Dermis blood vessel endothelial cell (primary cell): ENCODE data around the gene DMWD. TPM values are rescaled to one million over a fixed set of nuclear protein-coding genes. Genes with fewer than 3 reads are reported as not detected.

Source experiments
- DNase-seq: peaks from one replicate; pipeline ENCODE4 v3.0.0; 2010
- total RNA-seq: library from RNA; depleted of rRNA; stranded (reverse); fragments of >200 nt; gene quantifications from 2 replicates; pipeline ENCODE4 v1.2.3, GENCODE V29; 2014

Gene DMWD
- total RNA-seq, 1 donor from 2014 or later: 28.8 TPM

DNA sequence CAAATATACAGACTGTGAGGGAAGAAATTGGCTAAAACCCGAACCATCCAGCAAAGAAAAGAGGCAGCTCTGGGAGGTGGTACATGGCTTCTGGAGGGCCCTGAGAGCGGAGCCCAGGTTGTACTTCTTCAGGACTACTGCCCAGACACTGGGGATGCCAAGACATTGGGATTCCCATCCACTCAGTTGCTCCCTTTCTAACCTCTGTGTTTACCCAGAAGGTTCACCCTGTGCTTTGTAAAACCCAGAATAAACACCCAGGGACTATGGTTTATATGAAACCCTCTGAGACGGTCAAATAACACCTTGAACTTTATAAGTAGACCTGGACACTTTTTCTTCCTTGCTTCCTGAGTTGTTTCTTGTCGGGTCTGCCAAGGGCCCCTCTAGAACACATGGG, 49.7 kb downstream of the DMWD start:
- no peak for DNase-seq

DNA sequence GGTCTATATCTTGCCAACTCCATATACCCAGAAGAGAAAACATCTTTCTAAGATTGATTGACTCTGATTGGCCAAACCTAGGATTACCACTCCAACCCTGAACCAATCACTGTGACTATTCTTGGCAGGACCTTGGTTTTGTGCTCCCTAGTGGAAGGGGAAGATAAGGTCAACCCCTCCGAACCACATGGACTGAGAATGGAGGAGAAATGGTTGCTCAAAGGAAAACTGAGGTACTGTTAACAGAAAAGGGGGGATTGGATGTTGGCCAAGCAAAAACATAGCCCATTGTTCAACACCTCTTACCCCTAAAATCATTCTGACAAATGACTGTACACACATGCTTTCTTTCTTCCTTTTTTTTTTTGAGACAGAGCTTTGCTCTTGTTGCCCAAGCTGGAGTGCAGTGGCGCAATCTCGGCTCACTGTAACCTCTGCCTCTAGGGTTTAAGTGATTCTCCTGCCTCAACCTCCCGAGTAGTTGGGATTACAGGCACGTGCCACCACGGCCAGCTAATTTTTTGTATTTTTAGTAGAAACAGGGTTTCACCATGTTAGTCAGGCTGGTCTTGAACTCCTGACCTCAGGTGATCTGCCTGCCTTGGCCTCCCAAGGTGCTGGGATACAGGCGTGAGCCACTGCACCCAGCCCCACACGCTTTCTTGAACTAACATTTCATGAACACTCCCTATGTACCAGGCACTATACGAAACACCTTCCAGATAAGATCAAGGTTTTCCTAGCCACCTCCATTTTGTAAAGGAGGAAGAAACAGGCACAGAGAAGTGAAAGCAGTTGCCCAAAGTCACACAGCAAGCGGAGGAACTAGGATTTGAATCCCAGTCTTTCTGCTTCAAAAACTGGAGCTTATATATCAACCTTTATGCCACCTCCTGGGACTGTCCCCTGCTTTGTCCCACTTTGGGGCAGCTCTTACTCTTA, 52.9 kb downstream of the DMWD start:
- DNase-seq: no peak

GRCh38 chr19:45733160-45733810, 59.4 kb downstream of the DMWD start, which contains the start of gene MEIOSIN:
TSS of gene MEIOSIN (plus strand) at chr19:45733439. CDS start at chr19:45735377, 1,938 bp downstream.
- no peak for DNase-seq

Other genes with a start within 250 kb of the DMWD start
- 5.1 and 9.4 TPM in 2 replicates for gene OPA3, start 208.0 kb downstream of the DMWD start, total RNA-seq
- 3.2 and 5.0 TPM in 2 replicates for gene GPR4, start 190.6 kb downstream of the DMWD start, total RNA-seq
- 18.9 and 26.1 TPM in 2 replicates for gene EML2, start 153.4 kb downstream of the DMWD start, total RNA-seq
- 0.05 TPM in 1 of 2 replicates, not detected in the other for gene GIPR, start 124.6 kb downstream of the DMWD start, total RNA-seq
- gene SNRPD2, start 100.9 kb downstream of the DMWD start, total RNA-seq: 218 and 295 TPM in 2 replicates
- 8.3 and 11.8 TPM in 2 replicates for gene QPCTL, start 100.2 kb downstream of the DMWD start, total RNA-seq
- gene FBXO46, start 61.9 kb downstream of the DMWD start, total RNA-seq: 7.7 and 7.8 TPM in 2 replicates
- gene MEIOSIN, start 59.4 kb downstream of the DMWD start, total RNA-seq: not detected in 2 replicates
- gene SIX5, start 23.6 kb downstream of the DMWD start, total RNA-seq: 9.8 and 11.7 TPM in 2 replicates
- 10.9 and 12.4 TPM in 2 replicates for gene DMPK, start 10.4 kb downstream of the DMWD start, total RNA-seq
- under 0.01 and 0.05 TPM in 2 replicates for gene RSPH6A, start 22.5 kb upstream of the DMWD start, total RNA-seq
- 32.7 and 55.1 TPM in 2 replicates for gene SYMPK, start 70.3 kb upstream of the DMWD start, total RNA-seq
- gene FOXA3, start 71.5 kb upstream of the DMWD start, total RNA-seq: 0.14 TPM in 1 of 2 replicates, not detected in the other
- 31.6 and 32.7 TPM in 2 replicates for gene IRF2BP1, start 93.3 kb upstream of the DMWD start, total RNA-seq
- gene MYPOP, start 109.8 kb upstream of the DMWD start, total RNA-seq: 1.4 and 2.7 TPM in 2 replicates
- gene NANOS2, start 121.9 kb upstream of the DMWD start, total RNA-seq: not detected in 2 replicates
- gene NOVA2, start 181.0 kb upstream of the DMWD start, total RNA-seq: 7.0 and 16.9 TPM in 2 replicates
- gene CCDC61, start 202.6 kb upstream of the DMWD start, total RNA-seq: 7.3 and 8.1 TPM in 2 replicates
- gene PGLYRP1, start 230.2 kb upstream of the DMWD start, total RNA-seq: not detected in 2 replicates
- not detected in 2 replicates for gene IGFL4, start 248.2 kb upstream of the DMWD start, total RNA-seq